Effector memory CD4-positive, alpha-beta T cell (primary cell): ENCODE results near the gene FBN1.

Source experiments
- DNase-seq, 3 donors: peaks; one replicate each; pipeline ENCODE4 v3.0.0-alpha.2; 2020
- H3K27ac ChIP-seq: 2 replicates; pipeline ENCODE4 v1.7.0; 2013; ENCODE audit warnings: mild to moderate bottlenecking, low read length, moderate library complexity; ENCODE audit not compliant: insufficient read depth, poor library complexity, severe bottlenecking
- H3K27me3 ChIP-seq: replicated peaks from 2 replicates; pipeline ENCODE4 v1.7.0; 2013; ENCODE audit warnings: mild to moderate bottlenecking, low read length; ENCODE audit not compliant: insufficient read depth, control insufficient read depth, poor library complexity, severe bottlenecking
- H3K36me3 ChIP-seq: 2 replicates; pipeline ENCODE4 v1.7.0; 2013; ENCODE audit warnings: mild to moderate bottlenecking, low read length, moderate library complexity; ENCODE audit not compliant: control insufficient read depth, insufficient read depth
- H3K4me1 ChIP-seq: 2 replicates; pipeline ENCODE4 v1.7.0; 2013; ENCODE audit warnings: low read length, mild to moderate bottlenecking; ENCODE audit not compliant: control insufficient read depth, insufficient read depth, poor library complexity, severe bottlenecking
- H3K4me3 ChIP-seq: 2 replicates; pipeline ENCODE4 v1.7.0; 2013; ENCODE audit warnings: low read length, low read depth, mild to moderate bottlenecking; ENCODE audit not compliant: insufficient read depth, poor library complexity, severe bottlenecking
- H3K9me3 ChIP-seq: 2 replicates; pipeline ENCODE4 v1.7.0; 2013; ENCODE audit warnings: mild to moderate bottlenecking, low read length, moderate library complexity; ENCODE audit not compliant: control insufficient read depth

The FBN1 gene

GRCh38 chr15:48407646-48408045 is 237.9 kb downstream of the FBN1 start:
- DNase-seq: no peak
- Histone ChIP-seq H3K27me3 (no peaks in the 10 kb centered on the region), H3K4me3 (no peak overlapping the region), H3K4me1 (no peaks in the 10 kb centered on the region), H3K9me3 (no peaks in the 10 kb centered on the region), H3K27ac (no peak overlapping the region), H3K36me3 (no peaks in the 10 kb centered on the region)

GRCh38 chr15:48406911-48407310 is 238.6 kb downstream of the FBN1 start:
- H3K4me1 ChIP-seq: no peaks in the 10 kb centered on the region
- H3K9me3 ChIP-seq: no peaks in the 10 kb centered on the region
- H3K27me3 ChIP-seq: no peaks in the 10 kb centered on the region
- no peak overlapping the region for H3K4me3 ChIP-seq
- no peak overlapping the region for H3K27ac ChIP-seq
- no peak for DNase-seq
- H3K36me3 ChIP-seq: no peaks in the 10 kb centered on the region

- H3K27ac ChIP-seq: no peak overlapping the region
- no peaks in the 10 kb centered on the region for H3K27me3 ChIP-seq
- H3K36me3 ChIP-seq: no peaks in the 10 kb centered on the region
Observed at GRCh38 chr15:48406266-48406891, 239.1 kb downstream of the FBN1 start.

GRCh38 chr15:48402427-48403177 is 242.9 kb downstream of the FBN1 start:
- no peak overlapping the region for H3K4me3 ChIP-seq
- no peaks in the 10 kb centered on the region for H3K27me3 ChIP-seq
- no peaks in the 10 kb centered on the region for H3K9me3 ChIP-seq
- H3K4me1 ChIP-seq: no peaks in the 10 kb centered on the region
- no peak overlapping the region for H3K27ac ChIP-seq
- no peaks in the 10 kb centered on the region for H3K36me3 ChIP-seq
- no peak for DNase-seq

More at GRCh38 chr15:48406266-48406891, 239.1 kb downstream of the FBN1 start:
- Histone ChIP-seq H3K4me3 (no peak overlapping the region), H3K9me3 (no peaks in the 10 kb centered on the region), H3K4me1 (no peaks in the 10 kb centered on the region)
- DNase-seq: no peak

GRCh38 chr15:48400086-48400485 is 245.4 kb downstream of the FBN1 start:
- no peaks in the 10 kb centered on the region for H3K27me3 ChIP-seq
- DNase-seq: no peak

GRCh38 chr15:48397841-48398240 is 247.7 kb downstream of the FBN1 start:
- Histone ChIP-seq H3K36me3 (no peaks in the 10 kb centered on the region), H3K4me1 (no peaks in the 10 kb centered on the region), H3K9me3 (no peaks in the 10 kb centered on the region), H3K27ac (no peak overlapping the region), H3K4me3 (no peak overlapping the region), H3K27me3 (no peaks in the 10 kb centered on the region)
- DNase-seq: no peak

More at GRCh38 chr15:48400086-48400485, 245.4 kb downstream of the FBN1 start:
- Histone ChIP-seq H3K27ac (no peak overlapping the region), H3K4me1 (no peaks in the 10 kb centered on the region), H3K36me3 (no peaks in the 10 kb centered on the region), H3K4me3 (no peak overlapping the region), H3K9me3 (no peaks in the 10 kb centered on the region)

GRCh38 chr15:48396020-48396419 is 249.5 kb downstream of the FBN1 start:
- Histone ChIP-seq H3K4me3 (no peak overlapping the region), H3K27ac (no peak overlapping the region), H3K36me3 (no peaks in the 10 kb centered on the region), H3K4me1 (no peaks in the 10 kb centered on the region), H3K27me3 (no peaks in the 10 kb centered on the region), H3K9me3 (no peaks in the 10 kb centered on the region)
- DNase-seq: no peak

- H3K9me3 ChIP-seq: no peaks in the 10 kb centered on the region
- no peaks in the 10 kb centered on the region for H3K4me1 ChIP-seq
- H3K27ac ChIP-seq: no peak overlapping the region
- no peak for DNase-seq
- no peak overlapping the region for H3K4me3 ChIP-seq
- H3K27me3 ChIP-seq: no peaks in the 10 kb centered on the region
- no peaks in the 10 kb centered on the region for H3K36me3 ChIP-seq
Observed at GRCh38 chr15:48395521-48396011, 249.9 kb downstream of the FBN1 start.

GRCh38 chr15:48394970-48395369 is 250.5 kb downstream of the FBN1 start:
- Histone ChIP-seq H3K27me3 (no peaks in the 10 kb centered on the region), H3K27ac (no peak overlapping the region)

More at GRCh38 chr15:48394970-48395369, 250.5 kb downstream of the FBN1 start:
- Histone ChIP-seq H3K4me3 (no peak overlapping the region), H3K9me3 (no peaks in the 10 kb centered on the region), H3K36me3 (no peaks in the 10 kb centered on the region), H3K4me1 (no peaks in the 10 kb centered on the region)
- no peak for DNase-seq
